ENCODE data around the gene NPTX1.

The NPTX1 gene

GRCh38 chr17:80424878-80425765, 51.3 kb downstream of the NPTX1 start:
- DNase-seq: no peak

GRCh38 chr17:80424261-80424660, 52.1 kb downstream of the NPTX1 start:
- no peak for DNase-seq

GRCh38 chr17:80423536-80424225, 52.7 kb downstream of the NPTX1 start:
- DNase-seq: no peak

- DNase-seq: no peak
Observed at GRCh38 chr17:80422981-80423380, 53.4 kb downstream of the NPTX1 start.

GRCh38 chr17:80422276-80422675, 54.1 kb downstream of the NPTX1 start:
- DNase-seq: no peak

GRCh38 chr17:80421381-80422090, 54.9 kb downstream of the NPTX1 start:
- no peak for DNase-seq

GRCh38 chr17:80419255-80419654, 57.2 kb downstream of the NPTX1 start:
- no peak for DNase-seq

GRCh38 chr17:80418589-80418988, 57.8 kb downstream of the NPTX1 start:
- DNase-seq: no peak
